ENCODE measurements around the gene YIPF3.

- no peak for TF ChIP-seq PATZ1 (CRISPR knock-in tag; IDR thresholded peaks at IDR 0.05; ENCODE audit: borderline replicate concordance)
- TF ChIP-seq RARB (CRISPR knock-in tag; IDR thresholded peaks at IDR 0.05): no peak
- TF ChIP-seq ZNF8 (CRISPR knock-in tag; IDR thresholded peaks at IDR 0.05): no peak
- TF ChIP-seq, protein P1, sequence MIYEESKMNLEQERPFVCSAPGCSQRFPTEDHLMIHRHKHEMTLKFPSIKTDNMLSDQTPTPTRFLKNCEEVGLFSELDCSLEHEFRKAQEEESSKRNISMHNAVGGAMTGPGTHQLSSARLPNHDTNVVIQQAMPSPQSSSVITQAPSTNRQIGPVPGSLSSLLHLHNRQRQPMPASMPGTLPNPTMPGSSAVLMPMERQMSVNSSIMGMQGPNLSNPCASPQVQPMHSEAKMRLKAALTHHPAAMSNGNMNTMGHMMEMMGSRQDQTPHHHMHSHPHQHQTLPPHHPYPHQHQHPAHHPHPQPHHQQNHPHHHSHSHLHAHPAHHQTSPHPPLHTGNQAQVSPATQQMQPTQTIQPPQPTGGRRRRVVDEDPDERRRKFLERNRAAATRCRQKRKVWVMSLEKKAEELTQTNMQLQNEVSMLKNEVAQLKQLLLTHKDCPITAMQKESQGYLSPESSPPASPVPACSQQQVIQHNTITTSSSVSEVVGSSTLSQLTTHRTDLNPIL (CRISPR knock-in tag; IDR thresholded peaks at IDR 0.05; ENCODE audit: low read depth): no peak
- no peak for TF ChIP-seq POU6F1 (CRISPR knock-in tag; IDR thresholded peaks at IDR 0.05; ENCODE audit: borderline replicate concordance, low read depth)
- no peak for TF ChIP-seq ZFP3 (CRISPR knock-in tag; IDR thresholded peaks at IDR 0.05)
- no peak for TF ChIP-seq ZFP30 (CRISPR knock-in tag; IDR thresholded peaks at IDR 0.05)
- TF ChIP-seq ZNF70 (CRISPR knock-in tag; IDR thresholded peaks at IDR 0.05): no peak
- TF ChIP-seq ARNTL (CRISPR knock-in tag; IDR thresholded peaks at IDR 0.05; ENCODE audit: borderline replicate concordance, low read depth): no peak
- no peak for TF ChIP-seq BACH2 (CRISPR knock-in tag; IDR thresholded peaks at IDR 0.05; ENCODE audit: borderline replicate concordance)
Observed at GRCh38 chr6:43544461-43544860, 27.7 kb upstream of the YIPF3 start.

All from SK-N-SH treated with all-trans-retinoic acid at 6 μM for 48 hours (cell line).